SH-SY5Y (cell line): ENCODE measurements around the gene TRPM2.

ENCODE experiments used
- GATA2 ChIP-seq: IDR thresholded peaks from 2 replicates; pipeline ENCODE4 v1.6.1; 2011; ENCODE audit warnings: mild to moderate bottlenecking, low read depth, low read length
- GATA3 ChIP-seq: IDR thresholded peaks from 2 replicates; pipeline ENCODE4 v1.6.1; 2011; ENCODE audit warnings: low read depth, mild to moderate bottlenecking, low read length, moderate library complexity

DNA sequence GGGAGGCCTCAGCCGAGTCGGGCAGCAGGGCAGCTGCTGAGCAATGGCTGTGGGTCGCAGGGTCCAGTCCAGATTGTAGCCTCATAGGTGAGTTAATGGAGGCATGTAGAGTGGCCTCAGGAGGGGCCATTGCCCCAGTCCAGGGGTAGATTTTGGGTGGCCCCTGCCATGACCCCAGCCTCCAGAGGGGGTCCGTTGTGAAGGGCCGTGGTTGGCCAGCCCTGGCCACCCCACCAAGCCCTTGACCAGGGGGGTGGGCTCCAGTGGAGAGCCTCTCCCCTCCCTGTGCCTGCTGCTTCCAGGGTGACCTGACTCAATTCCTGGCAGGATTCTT, 26.1 kb downstream of the TRPM2 start:
- TF ChIP-seq GATA2 (no peak), GATA3 (no peak)
